Naive B cell (primary cell): ENCODE measurements around the gene RAPSN. TPM values are rescaled to one million over a fixed set of nuclear protein-coding genes. Genes with fewer than 3 reads are reported as not detected.

Experiments used
- ATAC-seq, 2 donors: fragments of 150-1000 bp; cut with Tn5 transposase; 2 replicates each; pipeline ENCODE4 v1.10.0; 2021; ENCODE audit warnings: low read depth in 2 of 2, mild to moderate bottlenecking in 2 of 2, moderate library complexity in 2 of 2
- DNase-seq: peaks from one replicate; pipeline ENCODE4 v3.0.0; 2022
- H3K27ac Mint-ChIP-seq, 6 donors: one replicate each; pipeline ENCODE4 v1.8.0; 2020 to 2022; ENCODE audit warnings: mild to moderate bottlenecking in 6 of 6, mixed read lengths in 6 of 6, moderate library complexity in 5 of 6, inconsistent platforms in 2 of 6
- H3K27me3 Mint-ChIP-seq, 3 donors: one replicate each; pipeline ENCODE4 v1.8.0; 2021 to 2022; ENCODE audit warnings: mixed read lengths in 3 of 3, mild to moderate bottlenecking in 1 of 3
- H3K36me3 Mint-ChIP-seq, 2 donors: one replicate each; pipeline ENCODE4 v1.8.0; 2020 to 2022; ENCODE audit warnings: mixed read lengths in 2 of 2, inconsistent platforms in 1 of 2, mild to moderate bottlenecking in 1 of 2
- H3K4me1 Mint-ChIP-seq, 3 donors: one replicate each; pipeline ENCODE4 v1.8.0; 2020 to 2022; ENCODE audit warnings: mixed read lengths in 3 of 3, inconsistent platforms in 1 of 3, mild to moderate bottlenecking in 1 of 3, moderate library complexity in 1 of 3
- H3K4me3 Mint-ChIP-seq, 8 donors: one replicate each; pipeline ENCODE4 v1.8.0; 2020 to 2022; ENCODE audit warnings: mild to moderate bottlenecking in 8 of 8, mixed read lengths in 8 of 8, moderate library complexity in 8 of 8, inconsistent platforms in 2 of 8
- H3K9me3 Mint-ChIP-seq, 7 donors: one replicate each; pipeline ENCODE4 v1.8.0; 2020 to 2022; ENCODE audit warnings: mixed read lengths in 7 of 7, mild to moderate bottlenecking in 5 of 7, inconsistent platforms in 2 of 7, moderate library complexity in 1 of 7
- polyA plus RNA-seq, 6 donors: library from polyadenylated mRNA; unstranded; fragments of 300-500 nt; fragmentation: Illumina TruSeq; gene quantifications; one replicate each; pipeline ENCODE4 v1.2.3, GENCODE V29; 2021; ENCODE audit warnings: low read depth in 6 of 6

Gene RAPSN
- polyA plus RNA-seq, 6 donors from 2014 or later, result not detected

DNA sequence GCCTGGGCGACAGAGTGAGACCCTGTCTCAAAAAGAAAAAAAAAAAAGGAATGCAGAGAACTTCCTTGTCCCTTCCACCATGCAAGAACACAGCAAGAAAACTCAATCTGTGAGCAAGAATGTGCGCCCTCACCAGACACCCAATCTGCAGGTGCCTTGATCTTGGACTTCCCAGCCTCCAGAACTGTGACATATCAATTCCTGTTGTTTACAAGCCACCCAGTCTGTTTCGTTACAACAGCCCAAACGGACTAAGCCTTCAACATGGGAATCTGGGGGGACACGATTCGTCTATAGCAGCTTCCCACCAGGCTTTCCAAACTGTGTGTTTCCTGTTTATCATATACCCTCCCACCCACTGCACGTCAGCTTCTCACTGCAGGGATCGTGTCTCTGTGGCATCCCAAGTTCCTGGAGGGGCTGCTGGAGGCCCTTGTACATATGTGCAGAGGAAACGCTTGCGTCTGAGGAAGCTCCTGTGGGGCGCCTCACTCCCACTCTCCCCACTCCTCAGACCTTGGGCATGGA, 11.7 kb downstream of the RAPSN start:
- ATAC-seq, result no peak
- H3K9me3 Mint-ChIP-seq, result peaks cover 0 to 2% (median 0%) of the 10 kb centered on the region in 7 donors
- no peaks in the 10 kb centered on the region for H3K4me1 Mint-ChIP-seq
- peak overlapping the region in 1 of 8 donors; percentile 9 for H3K4me3 Mint-ChIP-seq
- H3K27me3 Mint-ChIP-seq, result no peaks in the 10 kb centered on the region
- peak overlapping the region in 1 of 6 donors; percentile 87 for H3K27ac Mint-ChIP-seq
- no peaks in the 10 kb centered on the region for H3K36me3 Mint-ChIP-seq
- no peak for DNase-seq

DNA sequence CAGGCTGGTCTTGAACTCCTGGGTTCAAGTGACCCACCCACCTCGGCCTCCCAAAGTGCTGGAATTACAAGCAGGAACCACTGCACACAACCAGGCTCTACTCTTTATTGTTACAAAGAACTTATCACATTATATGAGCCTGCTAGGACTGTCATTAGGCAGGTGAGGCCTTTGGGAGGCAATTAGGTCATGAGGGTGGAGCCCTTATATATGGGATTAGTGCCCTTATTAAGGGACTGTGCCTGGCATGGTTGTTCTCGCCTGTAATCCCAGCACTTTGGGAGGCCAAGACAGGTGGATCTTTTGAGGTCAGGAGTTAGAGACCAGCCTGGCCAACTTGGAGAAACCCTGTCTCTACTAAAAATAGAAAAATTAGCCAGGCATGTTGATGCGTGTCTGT, 12.2 kb downstream of the RAPSN start:
- no peak overlapping the region for H3K4me3 Mint-ChIP-seq
- H3K9me3 Mint-ChIP-seq, result peaks cover 0 to 2% (median 0%) of the 10 kb centered on the region in 7 donors
- H3K27ac Mint-ChIP-seq, result peak overlapping the region in 1 of 6 donors; percentile 87
- no peaks in the 10 kb centered on the region for H3K27me3 Mint-ChIP-seq
- DNase-seq, result no peak
- ATAC-seq, result no peak
- no peaks in the 10 kb centered on the region for H3K4me1 Mint-ChIP-seq
- no peaks in the 10 kb centered on the region for H3K36me3 Mint-ChIP-seq

DNA sequence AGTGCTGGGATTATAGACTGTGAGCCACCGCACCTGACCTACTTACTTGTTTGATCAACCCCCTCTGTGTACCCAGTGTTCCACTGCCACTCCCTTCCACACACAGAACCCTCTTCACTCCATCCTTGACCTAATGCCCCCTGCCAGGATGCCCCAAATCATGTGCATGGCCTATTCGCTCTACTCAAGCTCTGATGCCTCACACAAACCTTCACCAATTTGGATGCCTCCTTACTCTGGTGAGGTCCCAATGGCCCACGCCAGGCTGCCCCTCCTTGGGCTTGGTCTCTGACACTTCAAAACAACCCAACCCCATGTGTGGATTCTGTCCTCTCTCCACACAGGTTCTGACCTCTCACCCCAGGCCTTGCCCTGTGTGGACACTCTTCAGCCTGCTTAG, 13.2 kb downstream of the RAPSN start:
- peak overlapping the region in 1 of 6 donors; percentile 81 for H3K27ac Mint-ChIP-seq
- H3K9me3 Mint-ChIP-seq, result peaks cover 0 to 2% (median 0%) of the 10 kb centered on the region in 7 donors
- no peaks in the 10 kb centered on the region for H3K4me1 Mint-ChIP-seq
- no peaks in the 10 kb centered on the region for H3K27me3 Mint-ChIP-seq
- H3K4me3 Mint-ChIP-seq, result no peak overlapping the region
- ATAC-seq (no peak), DNase-seq (no peak)
- no peaks in the 10 kb centered on the region for H3K36me3 Mint-ChIP-seq

DNA sequence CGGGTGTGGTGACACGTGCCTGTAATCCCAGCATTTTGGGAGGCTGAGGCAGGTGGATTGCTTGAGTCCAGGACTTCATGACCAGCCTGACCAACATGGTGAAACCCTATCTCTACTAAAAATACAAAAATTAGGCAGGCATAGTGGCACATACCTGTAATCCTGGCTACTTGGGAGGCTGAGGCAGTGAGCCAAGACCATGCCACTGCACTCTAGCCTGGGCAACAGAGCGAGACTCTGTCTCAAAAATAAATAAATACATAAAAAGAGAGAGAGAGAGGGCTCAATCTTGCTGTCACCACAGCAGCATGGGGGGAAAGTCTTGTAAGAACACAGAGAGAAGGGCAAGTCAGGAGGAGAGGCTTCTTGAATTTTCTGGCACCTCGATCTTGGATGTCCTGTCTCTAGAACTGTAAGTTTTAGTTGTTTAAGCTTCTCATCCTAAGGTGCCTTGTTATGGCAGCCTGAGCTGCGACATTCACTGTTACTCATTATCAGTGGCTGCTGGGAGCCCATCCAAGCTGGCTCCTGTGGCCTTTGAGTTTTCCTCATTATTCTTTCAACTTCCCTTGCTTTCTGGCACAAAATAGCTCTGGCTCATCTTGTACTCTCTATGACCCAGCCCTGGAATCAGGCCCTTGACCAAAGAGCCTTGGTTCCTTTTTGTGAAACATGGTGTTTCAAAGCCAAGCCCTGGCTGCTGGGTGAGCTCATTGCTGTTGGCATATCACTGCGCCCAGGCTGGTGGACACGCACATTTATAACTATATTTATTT, 14.7 kb downstream of the RAPSN start:
- H3K4me1 Mint-ChIP-seq, result no peaks in the 10 kb centered on the region
- no peak overlapping the region for H3K27ac Mint-ChIP-seq
- DNase-seq (no peak), ATAC-seq (no peak)
- no peaks in the 10 kb centered on the region for H3K36me3 Mint-ChIP-seq
- H3K27me3 Mint-ChIP-seq, result no peaks in the 10 kb centered on the region
- no peak overlapping the region for H3K4me3 Mint-ChIP-seq
- peaks cover 0 to 2% (median 0%) of the 10 kb centered on the region in 7 donors for H3K9me3 Mint-ChIP-seq

DNA sequence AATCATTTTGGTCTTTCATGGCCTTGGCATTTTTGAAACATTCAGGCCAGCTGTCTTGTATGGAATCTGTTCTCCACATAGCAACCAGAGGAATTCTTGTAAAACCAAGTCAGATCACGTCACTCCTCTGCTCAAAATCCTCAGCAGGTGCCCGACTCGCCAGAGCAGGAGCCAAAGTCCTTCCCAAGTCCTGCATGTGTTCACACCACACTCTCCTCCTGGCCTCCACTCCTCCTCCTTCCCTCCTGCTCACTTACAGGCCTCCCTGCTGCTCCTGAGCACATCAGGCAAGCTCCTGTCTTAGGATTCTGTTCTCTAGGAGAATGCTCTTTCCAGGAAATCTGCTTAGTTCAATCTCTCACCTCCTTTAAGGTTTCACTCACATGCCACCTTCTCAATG, 15.8 kb downstream of the RAPSN start:
- ATAC-seq (no peak), DNase-seq (no peak)
- Mint-ChIP-seq H3K27me3 (no peaks in the 10 kb centered on the region), H3K9me3 (peaks cover 0 to 2% (median 0%) of the 10 kb centered on the region in 7 donors), H3K4me1 (no peaks in the 10 kb centered on the region), H3K4me3 (no peak overlapping the region), H3K27ac (peak overlapping the region in 1 of 6 donors; percentile 49), H3K36me3 (no peaks in the 10 kb centered on the region)

DNA sequence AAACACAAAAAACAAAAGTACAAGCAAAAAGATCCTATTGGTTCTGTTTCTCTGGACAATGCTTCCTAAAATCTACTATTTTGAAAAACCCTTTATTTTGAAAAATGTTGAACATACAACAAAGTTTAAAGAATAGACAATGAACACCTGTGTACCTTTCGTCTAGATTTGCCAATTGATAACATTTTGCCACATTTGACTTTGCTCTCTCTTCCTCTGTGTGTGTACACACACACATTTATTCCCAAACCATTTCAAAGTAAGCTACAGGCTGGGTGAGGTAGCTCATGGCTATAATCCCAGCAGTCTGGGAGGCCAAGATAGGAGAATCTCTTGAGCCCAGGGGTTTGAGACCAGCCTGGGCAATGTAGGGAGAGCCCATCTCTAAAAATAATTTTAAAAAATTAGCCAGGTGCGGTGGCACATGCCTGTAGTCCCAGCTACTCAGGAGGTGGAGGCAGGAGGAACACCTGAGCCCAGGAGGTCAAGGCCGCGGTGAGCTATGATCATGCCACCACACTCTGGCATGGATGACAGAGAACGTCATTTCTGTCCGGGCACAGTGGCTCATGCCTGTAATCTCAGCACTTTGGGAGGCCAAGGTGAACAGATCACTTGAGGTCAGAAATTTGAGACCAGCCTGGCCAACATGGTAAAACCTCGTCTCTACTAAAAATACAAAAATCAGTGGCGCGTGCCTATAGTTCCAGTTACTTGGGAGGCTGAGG, 17.4 kb downstream of the RAPSN start:
- Mint-ChIP-seq H3K4me3 (peak overlapping the region in 2 of 8 donors; percentile 33 to 35), H3K4me1 (peaks cover 0 to 2% (median 2%) of the 10 kb centered on the region in 3 donors), H3K36me3 (peaks cover 0 to under 1% of the 10 kb centered on the region in 2 donors), H3K27me3 (no peaks in the 10 kb centered on the region), H3K9me3 (no peaks in the 10 kb centered on the region), H3K27ac (no peak overlapping the region)
- ATAC-seq (no peak), DNase-seq (no peak)

DNA sequence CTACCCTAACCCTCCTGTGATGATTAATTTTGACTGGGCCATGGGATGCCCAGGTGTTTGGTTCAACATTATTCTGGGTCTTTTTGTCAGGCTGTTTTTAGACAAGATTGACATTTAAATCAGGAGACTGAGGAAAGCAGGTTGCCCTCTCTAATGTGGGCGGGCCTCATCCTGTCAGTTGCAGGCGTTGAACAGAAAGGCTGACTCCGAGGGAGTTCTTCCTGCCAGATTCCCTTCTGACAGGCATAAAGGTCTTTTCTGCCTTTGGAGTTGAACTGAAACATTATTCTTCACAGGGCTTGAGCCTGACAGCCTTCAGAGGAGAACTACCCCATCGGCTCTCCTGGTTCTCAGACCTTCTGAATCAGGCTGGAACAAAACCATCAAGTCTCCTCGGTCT, 18.4 kb downstream of the RAPSN start:
- H3K4me3 Mint-ChIP-seq, result no peak overlapping the region
- DNase-seq (no peak), ATAC-seq (no peak)
- no peak overlapping the region for H3K27ac Mint-ChIP-seq
- H3K27me3 Mint-ChIP-seq, result no peaks in the 10 kb centered on the region
- H3K36me3 Mint-ChIP-seq, result peaks cover 0 to 10% of the 10 kb centered on the region in 2 donors
- H3K9me3 Mint-ChIP-seq, result no peaks in the 10 kb centered on the region
- H3K4me1 Mint-ChIP-seq, result peaks cover 7 to 12% (median 12%) of the 10 kb centered on the region in 3 donors

DNA sequence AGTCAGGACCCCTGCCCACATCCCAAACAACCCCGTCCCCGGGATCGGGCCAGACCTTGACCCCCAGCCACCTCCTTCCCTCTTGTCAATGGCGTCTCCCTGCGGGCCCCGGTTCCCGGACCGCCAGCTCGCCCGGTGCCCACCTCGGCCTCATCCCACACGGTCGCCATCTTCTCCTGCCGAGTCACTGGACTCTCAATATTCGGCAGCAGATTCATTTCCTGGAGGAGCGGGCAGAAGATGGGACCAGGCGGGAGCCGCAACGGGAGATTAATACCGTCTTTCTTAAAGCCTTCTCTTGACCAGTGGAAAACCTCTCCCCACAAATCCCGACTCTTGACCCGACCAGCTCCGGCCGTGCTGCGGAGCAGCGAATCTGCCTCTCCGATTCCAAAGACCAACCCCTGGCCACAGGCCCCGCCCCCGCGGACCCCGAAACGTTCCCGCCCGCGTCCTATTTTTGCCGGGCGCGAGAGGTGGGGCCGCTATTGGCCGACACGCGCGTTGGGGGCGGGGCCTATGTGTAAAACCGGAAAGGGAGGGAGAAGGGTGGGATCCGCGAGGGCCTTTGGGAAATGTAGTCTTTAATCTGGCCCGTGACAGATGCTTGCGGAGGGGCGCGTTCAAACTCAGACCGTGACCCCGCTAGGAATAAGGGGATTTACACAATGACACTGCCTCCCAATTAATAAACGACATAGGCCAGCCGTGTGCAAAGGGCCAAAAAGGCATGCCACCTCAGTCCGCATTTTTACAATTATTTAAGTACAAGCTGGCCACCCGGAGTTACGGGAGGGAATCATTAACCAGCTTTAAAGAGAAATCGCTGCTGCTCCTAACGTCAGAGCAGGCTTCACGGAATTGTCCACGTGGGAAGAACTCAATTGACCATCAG, 22.6 kb downstream of the RAPSN start, which contains the start of gene PSMC3:
TSS of gene PSMC3 (minus strand) at position 378 of the 895 bp plus-strand sequence. CDS start at position 218, 160 bp downstream.
- H3K27ac Mint-ChIP-seq, result peak within 1 kb of the TSS; percentile 97 to 99 (median 98)
- H3K27me3 Mint-ChIP-seq, result no peaks in the 10 kb centered on the region
- ATAC-seq, result peak; percentile 90 to 92
- H3K36me3 Mint-ChIP-seq, result peaks cover 0 to 23% of the 10 kb centered on the region in 2 donors
- no peaks in the 10 kb centered on the region for H3K9me3 Mint-ChIP-seq
- H3K4me3 Mint-ChIP-seq, result peak within 1 kb of the TSS; percentile 95 to 100 (median 100)
- DNase-seq, result peak; percentile 98
- H3K4me1 Mint-ChIP-seq, result peaks cover 17 to 31% (median 28%) of the 10 kb centered on the region in 3 donors

DNA sequence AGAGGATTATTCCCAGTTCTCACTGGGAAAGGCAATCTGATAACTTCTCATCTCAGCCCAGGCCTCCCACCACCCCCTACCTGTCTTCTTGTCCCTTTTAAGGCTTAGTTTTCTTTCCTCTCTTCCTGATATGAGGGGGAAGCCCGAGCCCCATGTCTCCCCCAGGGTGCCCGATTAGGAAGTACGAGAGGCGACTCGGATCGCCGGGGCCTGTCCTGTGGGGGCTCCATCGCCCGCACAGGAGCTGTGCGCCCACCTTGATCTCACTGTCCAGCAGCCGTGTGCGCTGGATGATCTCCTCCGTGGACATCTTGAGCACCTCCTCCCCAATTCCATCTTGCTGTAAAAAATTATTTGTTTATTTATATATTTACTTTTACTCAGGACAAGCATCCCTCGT, 23.3 kb downstream of the RAPSN start:
- H3K36me3 Mint-ChIP-seq, result peaks cover 0 to 23% of the 10 kb centered on the region in 2 donors
- H3K27me3 Mint-ChIP-seq, result no peaks in the 10 kb centered on the region
- H3K4me1 Mint-ChIP-seq, result peaks cover 17 to 31% (median 31%) of the 10 kb centered on the region in 3 donors
- H3K27ac Mint-ChIP-seq, result peak overlapping the region; percentile 22 to 99 (median 98)
- no peaks in the 10 kb centered on the region for H3K9me3 Mint-ChIP-seq
- ATAC-seq (no peak), DNase-seq (no peak)
- peak overlapping the region; percentile 95 to 100 (median 100) for H3K4me3 Mint-ChIP-seq

DNA sequence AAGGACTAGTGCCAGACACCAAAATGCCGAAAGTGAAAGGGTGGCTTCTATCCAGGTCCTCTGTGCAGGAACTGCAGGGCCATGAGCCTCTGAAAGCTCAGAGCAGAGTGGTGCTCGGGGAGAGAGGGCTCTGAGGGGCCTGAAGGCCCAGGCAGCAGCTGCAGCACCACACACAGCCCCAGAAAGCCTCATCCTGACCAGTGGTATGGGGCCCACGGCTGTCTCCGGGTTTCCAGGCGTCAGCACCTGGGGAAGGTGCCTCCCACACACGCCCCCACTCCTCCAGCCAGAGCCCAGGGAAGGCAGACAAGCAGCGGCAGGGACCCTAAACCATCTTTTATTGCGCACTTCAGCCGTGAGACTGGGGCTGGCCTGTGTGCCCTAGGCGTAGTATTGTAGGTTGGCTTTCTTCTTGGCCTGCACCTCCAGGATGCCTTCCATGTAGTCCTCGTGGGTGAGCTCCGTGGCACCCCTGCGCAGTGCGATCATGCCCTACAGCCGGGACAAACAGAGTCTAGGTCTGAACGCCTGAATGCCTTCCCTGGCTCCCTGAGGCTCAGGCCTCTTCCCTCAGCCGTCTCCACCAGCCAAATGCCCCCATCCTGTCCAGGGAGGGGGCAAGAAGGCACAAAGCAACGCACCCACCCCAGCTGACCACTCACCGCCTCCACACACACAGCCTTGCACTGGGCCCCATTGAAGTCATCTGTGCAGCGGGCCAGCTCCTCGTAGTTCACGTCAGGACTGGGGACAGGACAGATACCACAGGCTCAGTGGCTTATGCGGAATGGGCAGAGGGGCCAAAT, 30.3 kb downstream of the RAPSN start:
- ATAC-seq (no peak), DNase-seq (no peak)
- Mint-ChIP-seq H3K36me3 (peaks cover 4 to 10% of the 10 kb centered on the region in 2 donors), H3K4me1 (peaks cover 4 to 14% (median 6%) of the 10 kb centered on the region in 3 donors), H3K4me3 (no peak overlapping the region), H3K9me3 (no peaks in the 10 kb centered on the region), H3K27me3 (no peaks in the 10 kb centered on the region), H3K27ac (peak overlapping the region in 1 of 6 donors; percentile 34)

DNA sequence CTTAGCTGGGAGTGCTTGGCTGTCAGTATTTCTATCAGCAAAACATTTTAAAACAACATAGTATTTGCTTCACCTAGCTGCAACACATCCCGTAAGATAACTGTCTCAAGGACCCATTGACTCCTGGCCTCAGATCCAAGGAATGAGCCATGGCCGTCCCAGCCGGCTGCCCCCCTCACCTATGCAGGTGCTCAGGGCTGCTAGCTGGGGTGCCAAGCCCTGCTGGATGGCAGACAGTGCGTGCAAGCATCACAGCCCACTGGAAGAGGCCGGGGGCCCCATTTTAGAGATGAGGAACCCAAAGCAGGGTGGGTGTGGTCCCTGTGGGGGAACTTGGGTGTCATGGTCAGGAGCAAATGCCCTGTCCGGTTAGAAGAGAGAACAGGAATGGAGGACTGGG, 31.2 kb downstream of the RAPSN start:
- ATAC-seq, result no peak
- H3K27me3 Mint-ChIP-seq, result no peaks in the 10 kb centered on the region
- DNase-seq, result no peak
- peak overlapping the region in 1 of 6 donors; percentile 36 for H3K27ac Mint-ChIP-seq
- peaks cover 4 to 10% of the 10 kb centered on the region in 2 donors for H3K36me3 Mint-ChIP-seq
- no peaks in the 10 kb centered on the region for H3K9me3 Mint-ChIP-seq
- peaks cover 4 to 14% (median 6%) of the 10 kb centered on the region in 3 donors for H3K4me1 Mint-ChIP-seq
- H3K4me3 Mint-ChIP-seq, result peak overlapping the region in 1 of 8 donors; percentile 41

DNA sequence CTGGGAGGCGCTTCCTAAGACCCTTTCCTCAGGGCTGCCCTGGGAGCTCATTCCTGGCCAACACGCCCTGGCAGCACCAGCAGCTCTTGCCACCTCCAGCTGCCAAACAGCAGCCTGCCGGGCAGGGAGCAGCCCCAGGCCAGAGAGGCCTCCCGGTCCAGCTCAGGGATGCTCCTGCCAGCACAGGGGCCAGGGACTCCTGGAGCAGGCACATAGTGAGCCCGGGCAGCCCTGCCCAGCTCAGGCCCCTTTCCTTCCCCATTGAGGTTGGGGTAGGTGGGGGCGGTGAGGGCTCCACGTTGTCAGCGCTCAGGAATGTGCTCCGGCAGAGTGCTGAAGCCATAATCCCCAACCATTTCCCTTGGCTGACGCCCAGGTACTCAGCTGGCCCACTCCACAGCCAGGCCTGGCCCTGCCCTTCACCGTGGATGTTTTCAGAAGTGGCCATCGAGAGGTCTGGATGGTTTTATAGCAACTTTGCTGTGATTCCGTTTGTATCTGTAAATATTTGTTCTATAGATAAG, 32.9 kb downstream of the RAPSN start:
- no peaks in the 10 kb centered on the region for H3K9me3 Mint-ChIP-seq
- ATAC-seq (no peak), DNase-seq (no peak)
- peak overlapping the region in 2 of 6 donors; percentile 7 to 31 for H3K27ac Mint-ChIP-seq
- peaks cover 4 to 20% (median 6%) of the 10 kb centered on the region in 3 donors for H3K4me1 Mint-ChIP-seq
- no peaks in the 10 kb centered on the region for H3K27me3 Mint-ChIP-seq
- peaks cover 4 to 10% of the 10 kb centered on the region in 2 donors for H3K36me3 Mint-ChIP-seq
- no peak overlapping the region for H3K4me3 Mint-ChIP-seq
